GM18861 (cell line): Measurements from ENCODE around the gene CNTN4.
"Not testable (repeated sequence)": the region's sequence is repeated elsewhere in the genome, so short reads cannot be mapped to it uniquely, and the experiment has no call there.

Source experiments
- ATAC-seq: cut with Tn5 transposase; IDR thresholded peaks from one replicate; pipeline ENCODE4 v1.9.1; 2021; ENCODE audit not compliant: unreplicated experiment

CNTN4 gene

GRCh38 chr3:2771741-2772140 lies 673.1 kb downstream of the CNTN4 start:
- no peak for ATAC-seq

GRCh38 chr3:2772803-2773202 lies 674.1 kb downstream of the CNTN4 start:
- no peak for ATAC-seq

GRCh38 chr3:2774481-2775249 lies 676.0 kb downstream of the CNTN4 start:
- no peak for ATAC-seq

DNA sequence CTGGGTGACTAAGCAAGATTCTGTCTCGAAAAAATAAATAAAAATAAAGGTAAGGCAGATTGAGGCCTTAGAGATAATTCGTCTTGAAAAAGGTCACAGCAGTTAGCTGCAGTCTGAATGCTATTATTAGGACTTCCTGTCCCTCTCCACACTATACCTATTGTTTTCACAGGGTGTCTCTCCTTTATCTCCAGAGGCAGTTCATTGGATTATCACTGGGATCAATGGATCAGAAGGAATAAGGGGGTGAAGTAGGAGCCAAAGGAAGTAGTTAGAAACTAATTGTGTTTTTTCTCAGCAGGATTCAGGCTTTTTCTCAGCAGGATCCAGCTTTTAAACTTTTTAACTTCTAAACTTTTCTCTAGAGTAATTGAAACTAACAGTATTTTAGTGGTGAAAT lies 684.6 kb downstream of the CNTN4 start:
- ATAC-seq = no peak

DNA sequence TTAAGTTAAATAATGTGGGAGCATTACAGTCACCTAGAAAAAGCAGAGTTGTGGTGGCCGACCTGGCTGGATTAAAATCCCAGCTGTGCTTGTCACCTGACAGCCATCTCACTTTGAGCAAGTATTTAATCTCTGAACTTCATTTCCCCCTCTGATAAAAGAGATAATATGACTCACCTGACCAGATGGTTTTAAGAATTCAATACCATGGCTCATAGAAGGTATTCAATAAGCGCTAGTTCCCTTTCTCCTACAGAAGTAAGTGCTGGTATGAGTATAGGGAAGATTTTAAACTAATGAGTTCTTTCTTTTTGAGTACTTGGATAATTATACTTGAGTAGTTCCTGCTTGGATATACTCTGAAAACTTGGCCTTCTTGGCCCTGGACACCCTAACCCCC lies 686.0 kb downstream of the CNTN4 start:
- no peak for ATAC-seq

GRCh38 chr3:2790266-2790815 lies 691.7 kb downstream of the CNTN4 start:
- ATAC-seq = no peak

GRCh38 chr3:2792432-2792831 lies 693.8 kb downstream of the CNTN4 start:
- no peak for ATAC-seq

DNA sequence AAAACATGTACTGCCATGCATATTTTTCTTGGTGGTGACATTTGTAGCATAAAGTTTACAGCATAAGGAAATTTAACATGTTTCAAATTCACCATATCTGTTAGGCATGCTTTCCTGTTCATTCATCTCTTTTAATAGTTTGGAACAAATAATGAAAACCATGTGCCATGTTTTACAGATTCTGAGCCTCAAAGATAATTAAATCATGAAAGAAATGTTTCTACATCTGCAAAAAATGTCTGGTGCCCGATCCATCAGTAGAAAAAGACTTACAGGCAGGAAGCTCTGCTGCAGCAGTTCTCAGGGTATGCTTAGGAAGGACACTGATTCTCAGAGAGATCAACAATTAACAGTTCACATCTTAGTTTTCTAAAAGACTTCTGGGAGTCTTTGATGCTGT lies 695.3 kb downstream of the CNTN4 start:
- ATAC-seq = no peak

- no peak for ATAC-seq
Measured at GRCh38 chr3:2802429-2802828, 703.8 kb downstream of the CNTN4 start.

DNA sequence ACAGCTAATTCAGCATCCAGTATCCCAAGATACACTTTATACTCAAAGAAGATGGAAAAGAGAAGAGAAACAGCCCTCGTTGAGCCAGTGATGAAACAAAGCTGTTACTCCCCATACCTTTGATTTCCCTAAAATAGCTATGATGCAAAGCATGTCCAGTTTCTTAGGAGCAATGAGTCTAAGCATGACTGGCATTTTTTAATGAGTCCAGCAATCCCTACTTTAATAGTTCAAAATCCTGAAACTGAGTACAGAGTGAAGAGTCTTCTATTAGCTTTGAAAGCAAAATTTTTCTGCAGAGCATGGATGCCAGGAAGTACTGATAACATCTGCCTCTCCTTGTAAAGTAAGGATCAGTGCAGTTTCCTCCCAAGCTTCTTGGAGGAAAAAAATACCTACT lies 708.8 kb downstream of the CNTN4 start:
- ATAC-seq = no peak

DNA sequence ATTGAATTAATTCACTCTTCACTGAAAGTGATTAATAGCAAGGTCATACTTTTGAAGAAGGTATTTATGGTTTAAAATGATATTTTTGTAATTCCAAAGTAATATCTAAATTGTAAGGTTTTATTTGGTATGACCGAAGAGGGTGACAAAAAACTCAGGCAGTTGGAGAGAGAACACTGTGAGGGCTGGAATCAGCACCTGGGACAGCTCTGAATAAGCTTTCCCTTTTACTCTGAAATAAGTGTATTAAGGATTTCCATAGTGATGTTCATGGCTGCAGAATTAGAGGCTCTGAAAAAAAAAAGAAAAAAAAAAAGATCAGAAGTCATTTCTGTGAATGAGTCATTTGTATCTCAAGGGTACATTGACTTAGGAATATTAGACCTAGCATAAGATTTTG lies 712.1 kb downstream of the CNTN4 start:
- ATAC-seq = no peak

GRCh38 chr3:2819571-2819970 lies 720.9 kb downstream of the CNTN4 start:
- ATAC-seq = no peak

DNA sequence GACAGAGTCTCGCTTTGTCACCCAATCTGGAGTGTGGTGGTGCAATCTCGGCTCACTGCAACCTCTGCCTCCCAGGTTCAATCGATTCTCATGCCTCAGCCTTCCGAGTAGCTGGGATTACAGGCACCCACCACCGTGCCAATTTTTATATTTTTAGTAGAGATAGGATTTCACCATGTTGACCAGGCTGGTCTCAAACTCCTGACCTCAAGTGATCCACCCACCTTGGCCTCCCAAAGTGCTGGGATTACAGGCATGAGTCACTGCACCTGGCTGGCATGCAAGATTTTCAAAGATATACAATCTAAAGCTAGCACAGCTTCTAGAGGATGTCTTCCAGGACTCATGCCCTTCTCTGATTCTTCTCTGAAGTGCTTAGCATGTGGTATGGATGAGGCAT lies 722.3 kb downstream of the CNTN4 start:
- not testable (repeated sequence) for ATAC-seq

DNA sequence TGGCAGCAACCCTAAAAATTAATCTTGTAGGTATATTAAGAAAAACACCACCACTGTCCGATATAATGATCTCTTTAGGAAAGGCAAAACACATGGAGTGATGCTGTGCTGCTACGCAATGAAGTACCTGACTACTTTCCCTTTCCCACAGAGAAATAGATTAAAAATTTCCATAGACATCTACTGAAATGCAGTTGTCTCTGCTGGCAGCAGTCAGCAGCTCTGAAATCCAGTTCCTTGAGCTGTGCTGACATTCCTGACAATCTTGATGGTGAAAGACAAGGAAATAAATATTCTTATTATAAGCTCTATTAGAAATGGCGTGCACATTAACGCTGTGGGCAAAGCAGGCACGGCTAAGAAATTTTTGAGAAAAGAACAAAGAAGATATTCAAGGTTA lies 723.9 kb downstream of the CNTN4 start:
- ATAC-seq = no peak

- ATAC-seq = no peak
Measured at GRCh38 chr3:2823031-2823430, 724.4 kb downstream of the CNTN4 start.

DNA sequence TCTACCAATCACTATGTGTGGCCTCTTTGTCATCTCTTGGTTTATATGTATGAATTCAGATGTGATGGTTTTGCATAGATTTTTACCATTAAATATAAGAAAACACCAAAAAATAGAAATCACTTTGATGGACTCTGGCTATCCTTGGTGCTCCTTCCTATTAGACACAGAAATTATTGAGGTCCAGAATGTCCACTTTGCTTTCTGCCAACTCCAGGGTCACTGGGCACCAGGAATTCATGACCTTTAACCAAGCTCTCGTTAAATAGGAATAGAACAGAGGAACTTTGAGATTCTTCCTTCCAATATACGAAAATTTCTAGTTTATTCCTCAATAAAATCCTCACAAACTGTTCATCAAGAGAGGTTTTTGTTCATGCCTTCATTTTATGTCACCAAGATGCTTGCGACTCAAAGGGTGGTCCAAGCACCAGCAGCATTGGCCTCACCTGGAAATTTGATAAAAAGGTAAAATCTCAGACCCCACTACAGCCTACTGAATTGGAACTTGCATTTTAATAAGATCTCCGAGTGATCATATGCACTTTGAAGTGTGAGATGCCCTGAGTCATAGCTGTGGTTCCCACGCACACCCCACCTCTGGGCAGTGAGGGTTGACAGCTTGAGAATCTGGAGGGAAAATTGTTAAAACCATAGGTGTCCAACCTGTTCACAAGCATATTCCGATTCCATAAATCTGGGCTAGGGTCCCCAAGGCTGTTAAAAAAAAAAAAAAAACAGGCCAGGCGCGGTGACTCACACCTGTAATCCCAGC lies 725.0 kb downstream of the CNTN4 start:
- no peak for ATAC-seq

- no peak for ATAC-seq
Measured at GRCh38 chr3:2826036-2826435, 727.4 kb downstream of the CNTN4 start.

DNA sequence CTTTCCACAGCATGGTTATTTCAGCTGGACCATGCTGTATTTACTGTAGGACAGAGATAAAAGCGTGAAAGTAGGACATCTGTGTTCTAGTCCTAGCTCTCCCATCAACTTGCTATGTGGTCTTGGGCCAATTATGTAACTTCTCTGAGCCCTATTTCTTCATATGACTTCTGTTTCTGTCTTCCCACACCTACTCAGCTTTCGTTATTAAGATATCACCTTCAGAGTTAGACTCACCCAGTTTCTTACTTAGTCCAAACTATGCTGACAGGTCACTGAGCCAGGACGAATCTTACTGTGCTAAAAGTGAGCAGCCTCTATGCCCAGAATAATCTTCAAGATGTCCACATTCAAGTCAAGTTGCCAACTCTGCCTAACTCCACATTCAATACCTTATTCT lies 727.8 kb downstream of the CNTN4 start:
- ATAC-seq = no peak

- ATAC-seq = no peak
Measured at GRCh38 chr3:2837239-2837638, 738.6 kb downstream of the CNTN4 start.

GRCh38 chr3:2837910-2838309 lies 739.2 kb downstream of the CNTN4 start:
- ATAC-seq = no peak

DNA sequence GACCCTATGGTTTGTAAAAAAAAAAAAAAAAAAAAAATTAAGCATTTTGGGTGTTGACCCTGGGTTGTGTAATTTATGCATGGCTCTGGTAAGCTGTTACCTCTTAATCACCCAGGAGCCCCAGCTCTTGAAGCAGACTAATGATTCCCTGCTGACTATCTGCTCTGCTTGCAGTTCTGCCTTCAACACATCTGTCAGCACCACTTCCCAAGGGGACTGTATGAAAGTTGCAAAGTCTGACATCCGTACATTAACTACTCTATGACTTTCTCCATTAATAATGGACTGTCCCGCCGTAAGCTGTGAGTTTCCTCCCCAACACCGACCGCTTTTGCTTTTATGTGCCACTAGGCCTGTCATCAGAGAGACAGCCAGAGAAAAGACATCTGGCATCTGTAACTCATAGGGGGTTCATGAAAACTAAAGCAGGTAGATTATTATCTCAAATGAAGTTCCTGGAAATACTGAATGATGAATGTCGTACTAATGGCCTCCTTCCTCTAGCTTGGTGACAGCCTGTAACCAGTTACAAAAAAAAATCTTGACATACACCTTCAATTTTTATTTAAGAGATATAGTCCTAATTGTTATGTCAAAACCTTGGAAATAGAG lies 740.0 kb downstream of the CNTN4 start:
- no peak for ATAC-seq

DNA sequence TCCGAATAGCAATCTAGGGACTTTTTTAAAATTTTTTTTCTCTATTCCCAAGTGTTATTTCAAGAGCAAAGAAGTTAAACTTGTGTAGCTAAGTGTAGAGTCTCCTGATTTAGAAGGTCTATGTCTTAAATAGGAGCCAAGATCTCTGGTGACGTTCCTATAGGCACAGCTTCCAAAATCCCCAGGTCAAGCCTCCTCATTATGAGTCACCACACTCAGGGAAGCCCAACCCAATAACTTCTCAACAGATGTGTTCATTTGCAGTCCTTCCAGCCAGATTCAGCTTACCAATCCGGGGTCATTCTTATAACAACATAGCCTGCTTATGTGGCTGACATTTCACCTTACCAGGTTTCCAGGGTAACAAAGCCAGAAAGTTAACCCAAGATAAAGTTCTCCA lies 741.2 kb downstream of the CNTN4 start:
- no peak for ATAC-seq
